MM.1S (cell line): ENCODE measurements around the gene FOXK1.

ENCODE experiments used
- EZH2 ChIP-seq: fragments of 300-600 bp; sonication (generic); optimal IDR thresholded peaks from 2 replicates; pipeline ENCODE3; 2017; ENCODE audit warnings: low read depth, mild to moderate bottlenecking, antibody characterized with exemption, low read length, mixed read lengths
- TF ChIP-seq, protein P1 (sequence below): fragments of 300-600 bp; sonication (generic); IDR thresholded peaks from 2 replicates; pipeline ENCODE4 v1.5.1; 2016; ENCODE audit warnings: antibody characterized with exemption, low read length, mixed read lengths

DNA sequence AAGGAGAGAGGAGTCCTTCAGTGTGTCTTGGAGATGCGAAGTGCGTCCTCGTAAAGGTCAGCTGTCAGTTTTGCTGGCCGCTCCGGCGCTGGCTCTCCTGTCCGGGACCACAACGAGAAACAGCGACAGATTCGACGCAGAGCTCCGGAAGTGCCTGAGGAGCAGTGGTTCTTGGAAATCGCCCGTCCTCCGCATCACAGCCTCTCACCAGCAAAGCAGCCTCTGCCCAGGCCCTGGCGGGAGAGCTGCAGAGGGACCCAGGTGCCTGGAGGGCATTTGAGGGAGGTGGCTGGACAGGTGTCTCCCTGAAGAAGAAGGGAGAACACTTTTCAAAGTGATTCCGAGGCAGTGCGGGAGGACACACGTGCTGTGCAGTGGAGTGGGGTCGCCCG lies 81.7 kb downstream of the FOXK1 start:
- TF ChIP-seq, protein P1, sequence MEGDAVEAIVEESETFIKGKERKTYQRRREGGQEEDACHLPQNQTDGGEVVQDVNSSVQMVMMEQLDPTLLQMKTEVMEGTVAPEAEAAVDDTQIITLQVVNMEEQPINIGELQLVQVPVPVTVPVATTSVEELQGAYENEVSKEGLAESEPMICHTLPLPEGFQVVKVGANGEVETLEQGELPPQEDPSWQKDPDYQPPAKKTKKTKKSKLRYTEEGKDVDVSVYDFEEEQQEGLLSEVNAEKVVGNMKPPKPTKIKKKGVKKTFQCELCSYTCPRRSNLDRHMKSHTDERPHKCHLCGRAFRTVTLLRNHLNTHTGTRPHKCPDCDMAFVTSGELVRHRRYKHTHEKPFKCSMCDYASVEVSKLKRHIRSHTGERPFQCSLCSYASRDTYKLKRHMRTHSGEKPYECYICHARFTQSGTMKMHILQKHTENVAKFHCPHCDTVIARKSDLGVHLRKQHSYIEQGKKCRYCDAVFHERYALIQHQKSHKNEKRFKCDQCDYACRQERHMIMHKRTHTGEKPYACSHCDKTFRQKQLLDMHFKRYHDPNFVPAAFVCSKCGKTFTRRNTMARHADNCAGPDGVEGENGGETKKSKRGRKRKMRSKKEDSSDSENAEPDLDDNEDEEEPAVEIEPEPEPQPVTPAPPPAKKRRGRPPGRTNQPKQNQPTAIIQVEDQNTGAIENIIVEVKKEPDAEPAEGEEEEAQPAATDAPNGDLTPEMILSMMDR: no peak
- no peak for TF ChIP-seq EZH2
